B cell (primary cell): ENCODE data around the gene TUBG1.
"Not testable (repeated sequence)": the region's sequence is repeated elsewhere in the genome, so short reads cannot be mapped to it uniquely, and the experiment has no call there.

ENCODE experiments used
- EZH2 ChIP-seq: IDR thresholded peaks from 2 replicates; pipeline ENCODE4 v1.6.1; 2012; ENCODE audit warnings: borderline replicate concordance, low read depth, mild to moderate bottlenecking, moderate library complexity, low read length; ENCODE audit not compliant: insufficient read depth, poor library complexity, severe bottlenecking
- TF ChIP-seq, protein P1 (sequence below): fragments of 200-600 bp; IDR thresholded peaks from one replicate; pipeline ENCODE4 v1.8.0; 2022; ENCODE audit warnings: antibody characterized with exemption, mild to moderate bottlenecking

DNA sequence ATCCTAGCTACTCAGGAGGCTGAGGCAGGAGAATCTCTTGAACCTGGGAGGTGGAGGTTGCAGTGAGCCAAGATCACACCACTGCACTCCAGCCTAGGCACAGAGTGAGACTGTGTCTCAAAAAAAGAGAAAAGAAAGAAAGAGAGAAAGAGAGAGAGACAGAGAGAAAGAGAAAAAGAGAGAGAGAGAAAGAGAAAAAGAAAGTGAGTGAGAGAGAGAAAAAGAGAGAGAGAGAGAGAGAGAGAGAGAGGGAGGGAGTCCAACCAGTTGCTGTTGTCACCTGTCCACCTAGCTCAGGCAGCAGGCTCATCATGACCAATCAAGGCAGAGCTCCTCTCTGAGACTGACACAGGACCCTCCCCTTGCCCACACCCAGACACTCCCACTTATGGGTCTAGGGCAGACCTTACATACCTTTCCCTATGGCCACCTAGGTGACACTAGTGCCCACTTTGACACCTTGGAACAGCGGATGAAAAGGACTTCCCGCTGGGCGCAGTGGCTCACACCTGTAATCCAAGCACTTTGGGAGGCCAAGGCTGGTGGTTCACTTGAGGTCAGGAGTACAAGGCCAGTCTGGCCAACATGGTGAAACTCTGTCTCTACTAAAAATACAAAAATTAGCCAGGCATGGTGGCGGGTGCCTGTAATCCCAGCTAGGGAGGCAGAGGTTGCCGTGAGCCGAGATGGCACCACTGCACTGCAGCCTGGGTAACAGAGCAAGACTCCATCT is 17.7 kb downstream of the TUBG1 start:
- TF ChIP-seq EZH2: not testable (repeated sequence)
- TF ChIP-seq, protein P1, sequence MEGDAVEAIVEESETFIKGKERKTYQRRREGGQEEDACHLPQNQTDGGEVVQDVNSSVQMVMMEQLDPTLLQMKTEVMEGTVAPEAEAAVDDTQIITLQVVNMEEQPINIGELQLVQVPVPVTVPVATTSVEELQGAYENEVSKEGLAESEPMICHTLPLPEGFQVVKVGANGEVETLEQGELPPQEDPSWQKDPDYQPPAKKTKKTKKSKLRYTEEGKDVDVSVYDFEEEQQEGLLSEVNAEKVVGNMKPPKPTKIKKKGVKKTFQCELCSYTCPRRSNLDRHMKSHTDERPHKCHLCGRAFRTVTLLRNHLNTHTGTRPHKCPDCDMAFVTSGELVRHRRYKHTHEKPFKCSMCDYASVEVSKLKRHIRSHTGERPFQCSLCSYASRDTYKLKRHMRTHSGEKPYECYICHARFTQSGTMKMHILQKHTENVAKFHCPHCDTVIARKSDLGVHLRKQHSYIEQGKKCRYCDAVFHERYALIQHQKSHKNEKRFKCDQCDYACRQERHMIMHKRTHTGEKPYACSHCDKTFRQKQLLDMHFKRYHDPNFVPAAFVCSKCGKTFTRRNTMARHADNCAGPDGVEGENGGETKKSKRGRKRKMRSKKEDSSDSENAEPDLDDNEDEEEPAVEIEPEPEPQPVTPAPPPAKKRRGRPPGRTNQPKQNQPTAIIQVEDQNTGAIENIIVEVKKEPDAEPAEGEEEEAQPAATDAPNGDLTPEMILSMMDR: not testable (repeated sequence)
